Measurements from ENCODE around the gene ADGRA3.

The ADGRA3 gene

DNA sequence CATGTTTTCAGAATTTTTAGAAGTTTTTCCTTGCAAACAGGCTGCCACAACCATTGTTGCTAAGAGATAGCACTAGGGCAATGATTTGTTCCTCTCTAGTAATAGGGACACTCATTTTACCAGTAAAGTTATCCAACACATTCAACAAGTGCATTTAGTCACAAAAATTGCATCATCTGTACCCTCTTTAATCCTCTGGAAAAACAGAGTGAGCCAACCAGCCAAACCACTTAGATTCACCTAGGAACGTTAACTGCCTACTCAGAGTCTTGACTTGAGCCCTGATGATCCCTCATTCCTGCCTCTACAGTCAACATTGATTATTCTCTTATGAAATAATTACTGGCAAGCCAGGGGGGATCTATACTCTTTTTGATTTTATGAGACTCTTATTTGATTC lies 17.0 kb upstream of the ADGRA3 start:
- Histone ChIP-seq H3K36me3 (no peaks in the 10 kb centered on the region), H3K27ac (no peak overlapping the region), H3K4me2 (no peak overlapping the region), H3K9ac (no peak overlapping the region), H3K4me3 (no peak overlapping the region), H3K9me3 (peaks cover 31% of the 10 kb centered on the region), H3K4me1 (no peaks in the 10 kb centered on the region), H4K20me1 (no peaks in the 10 kb centered on the region), H3K27me3 (no peaks in the 10 kb centered on the region)
- no peak for TF ChIP-seq Cebpa-rat (IDR thresholded peaks at IDR 0.05)

DNA sequence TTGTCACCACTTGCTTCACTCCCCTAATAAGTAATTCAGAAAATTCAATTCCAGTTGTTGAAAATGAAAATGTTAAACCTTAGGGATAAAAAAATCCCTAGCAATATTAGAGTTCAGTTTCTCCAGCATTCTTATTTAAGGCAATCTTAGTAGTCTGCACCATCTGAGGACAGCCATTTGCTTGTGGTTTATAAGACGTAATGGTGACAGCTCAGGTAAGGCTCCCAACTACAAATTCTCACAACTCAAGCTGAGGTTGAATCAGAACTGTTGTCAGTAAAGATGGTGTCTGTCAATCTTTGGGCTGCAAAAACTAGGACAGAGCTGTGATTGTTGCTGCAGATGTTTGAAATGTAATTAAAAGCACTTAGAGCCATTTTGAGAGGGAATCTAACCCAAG lies 16.3 kb upstream of the ADGRA3 start:
- Histone ChIP-seq H3K9me3 (peaks cover 31% of the 10 kb centered on the region), H3K4me3 (no peak overlapping the region), H3K27me3 (no peaks in the 10 kb centered on the region), H3K4me1 (no peaks in the 10 kb centered on the region), H4K20me1 (no peaks in the 10 kb centered on the region), H3K9ac (no peak overlapping the region), H3K4me2 (no peak overlapping the region), H3K27ac (no peak overlapping the region), H3K36me3 (no peaks in the 10 kb centered on the region)
- TF ChIP-seq Cebpa-rat (IDR thresholded peaks at IDR 0.05): no peak

DNA sequence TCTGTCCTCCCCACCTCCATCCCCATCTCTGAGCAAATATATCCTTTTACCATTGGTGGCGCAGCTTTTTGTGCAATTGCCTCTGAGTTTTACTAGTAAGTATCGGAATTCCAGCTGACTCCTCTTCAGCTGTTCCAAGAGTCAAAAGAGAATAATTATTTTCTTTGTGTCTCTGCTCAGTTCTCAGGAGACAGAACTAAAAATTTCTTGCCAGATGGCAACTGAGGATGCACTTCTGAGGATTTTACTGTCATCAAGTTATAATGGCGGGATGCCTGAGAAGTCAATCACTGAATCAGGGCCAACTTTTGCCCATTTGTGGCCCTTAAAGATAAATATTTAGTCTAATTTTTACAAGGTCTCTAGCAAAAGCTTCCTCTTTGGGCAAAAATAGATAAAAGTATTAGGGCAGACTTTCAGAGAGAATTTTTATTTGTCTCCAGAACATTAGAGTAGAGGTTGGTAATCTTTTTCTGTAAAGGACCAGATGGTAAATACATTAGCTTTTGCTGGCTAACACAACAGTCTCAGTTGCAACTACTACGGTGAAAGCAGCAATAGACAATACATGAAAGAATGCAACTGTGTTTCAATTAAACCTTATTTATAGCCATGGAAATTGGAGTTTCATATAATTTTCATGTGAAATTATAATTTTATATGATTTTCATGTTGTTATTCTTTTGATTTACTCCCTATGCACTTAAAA lies 15.6 kb upstream of the ADGRA3 start:
- H3K4me3 ChIP-seq: no peak overlapping the region
- H3K27ac ChIP-seq: no peak overlapping the region
- H3K27me3 ChIP-seq: no peaks in the 10 kb centered on the region
- no peaks in the 10 kb centered on the region for H4K20me1 ChIP-seq
- H3K9me3 ChIP-seq: peaks cover 31% of the 10 kb centered on the region
- no peaks in the 10 kb centered on the region for H3K36me3 ChIP-seq
- TF ChIP-seq Cebpa-rat (IDR thresholded peaks at IDR 0.05): no peak
- no peak overlapping the region for H3K4me2 ChIP-seq
- no peak overlapping the region for H3K9ac ChIP-seq
- H3K4me1 ChIP-seq: no peaks in the 10 kb centered on the region

DNA sequence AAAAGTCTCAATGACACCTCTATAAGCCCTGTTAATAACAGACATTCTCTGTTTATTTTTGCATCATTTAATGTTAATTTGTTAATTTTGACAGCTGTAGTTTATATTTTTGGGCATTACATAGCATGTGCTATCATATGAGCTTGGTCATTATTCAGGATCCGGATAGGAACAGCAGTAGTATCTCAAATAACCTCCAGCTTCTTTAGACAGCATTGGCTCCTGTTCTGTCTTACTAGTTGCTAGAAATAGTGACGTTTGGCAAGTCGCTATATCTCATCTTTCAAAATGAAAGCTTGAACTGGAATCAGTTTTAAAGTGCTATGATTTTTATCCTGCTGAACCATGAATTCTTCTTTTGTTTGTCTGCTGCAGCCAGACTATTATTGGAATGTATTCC lies 9.0 kb upstream of the ADGRA3 start:
- Histone ChIP-seq H3K36me3 (no peaks in the 10 kb centered on the region), H3K9ac (no peak overlapping the region), H3K9me3 (no peaks in the 10 kb centered on the region), H3K4me1 (no peaks in the 10 kb centered on the region), H3K4me2 (no peak overlapping the region), H4K20me1 (no peaks in the 10 kb centered on the region), H3K27ac (no peak overlapping the region), H3K4me3 (no peak overlapping the region), H3K27me3 (no peaks in the 10 kb centered on the region)
- TF ChIP-seq Cebpa-rat (IDR thresholded peaks at IDR 0.05): no peak

DNA sequence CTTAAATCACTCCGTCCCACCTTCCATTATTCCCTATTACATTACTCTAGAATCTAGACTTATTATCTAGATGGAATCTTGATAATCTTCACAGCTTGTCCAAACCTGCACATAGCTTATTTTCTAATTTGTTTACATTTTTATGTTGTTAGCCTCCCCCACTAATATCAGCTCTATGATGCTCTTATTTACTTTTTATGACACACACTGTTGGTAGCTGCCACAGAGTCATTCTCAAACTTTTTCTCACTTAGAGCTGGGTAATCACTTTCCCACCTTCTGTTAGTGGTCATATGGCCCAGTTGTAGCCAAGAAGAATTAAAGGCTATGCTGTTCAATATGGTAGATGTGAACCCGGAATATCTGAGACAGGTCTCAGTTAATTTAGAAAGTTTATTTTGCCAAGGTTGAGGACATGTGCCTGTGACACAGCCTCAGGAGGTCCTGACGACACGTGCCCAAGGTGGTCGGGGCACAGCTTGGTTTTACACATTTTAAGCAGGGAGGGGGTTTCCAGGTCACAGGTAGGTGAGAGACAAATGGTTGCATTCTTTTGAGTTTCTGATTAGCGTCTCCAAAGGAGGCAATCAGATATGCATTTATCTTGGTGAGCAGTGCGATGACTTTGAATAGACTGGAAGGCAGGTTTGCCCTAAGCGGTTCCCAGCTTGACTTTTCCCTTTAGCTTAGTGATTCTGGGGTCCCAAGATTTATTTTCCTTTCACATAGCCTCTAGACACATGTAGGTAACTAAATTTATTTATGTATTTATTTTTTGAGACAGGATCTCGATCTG lies 7.0 kb upstream of the ADGRA3 start:
- 0 out of 2 replicates have a peak, but pooled peaks cover 4% of the 10 kb centered on the region for H3K4me1 ChIP-seq
- no peak overlapping the region for H3K4me3 ChIP-seq

DNA sequence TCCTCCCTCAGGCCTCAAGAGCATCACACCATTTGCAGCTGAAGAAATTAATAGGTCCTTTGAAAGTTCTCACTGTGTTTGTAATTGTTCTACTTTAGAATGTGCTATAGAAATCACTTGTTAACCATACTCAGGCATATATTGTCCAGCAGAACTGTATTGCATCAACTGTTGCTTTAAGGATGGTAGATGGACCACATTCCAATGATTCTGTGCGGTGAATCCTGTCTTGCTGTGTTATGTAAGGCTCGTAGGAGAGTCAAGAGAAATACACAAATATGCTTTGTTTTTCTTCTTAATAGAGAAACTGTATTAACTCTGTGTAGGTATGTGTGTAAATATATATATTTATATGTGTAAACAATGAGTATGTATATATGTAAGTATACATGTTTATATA lies 6.3 kb upstream of the ADGRA3 start:
- H3K36me3 ChIP-seq: no peaks in the 10 kb centered on the region
- no peak for TF ChIP-seq Cebpa-rat (IDR thresholded peaks at IDR 0.05)
- H3K4me1 ChIP-seq: 0 out of 2 replicates have a peak, but pooled peaks cover 4% of the 10 kb centered on the region
- H3K9me3 ChIP-seq: no peaks in the 10 kb centered on the region
- no peak overlapping the region for H3K9ac ChIP-seq
- no peak overlapping the region for H3K27ac ChIP-seq
- H3K4me2 ChIP-seq: no peak overlapping the region
- no peaks in the 10 kb centered on the region for H4K20me1 ChIP-seq
- H3K27me3 ChIP-seq: no peaks in the 10 kb centered on the region
- no peak overlapping the region for H3K4me3 ChIP-seq

More for the DNA sequence above, 7.0 kb upstream of the ADGRA3 start:
- Histone ChIP-seq H3K9ac (no peak overlapping the region), H4K20me1 (no peaks in the 10 kb centered on the region), H3K4me2 (no peak overlapping the region), H3K27ac (no peak overlapping the region), H3K27me3 (no peaks in the 10 kb centered on the region), H3K9me3 (no peaks in the 10 kb centered on the region), H3K36me3 (no peaks in the 10 kb centered on the region)
- no peak for TF ChIP-seq Cebpa-rat (IDR thresholded peaks at IDR 0.05)

DNA sequence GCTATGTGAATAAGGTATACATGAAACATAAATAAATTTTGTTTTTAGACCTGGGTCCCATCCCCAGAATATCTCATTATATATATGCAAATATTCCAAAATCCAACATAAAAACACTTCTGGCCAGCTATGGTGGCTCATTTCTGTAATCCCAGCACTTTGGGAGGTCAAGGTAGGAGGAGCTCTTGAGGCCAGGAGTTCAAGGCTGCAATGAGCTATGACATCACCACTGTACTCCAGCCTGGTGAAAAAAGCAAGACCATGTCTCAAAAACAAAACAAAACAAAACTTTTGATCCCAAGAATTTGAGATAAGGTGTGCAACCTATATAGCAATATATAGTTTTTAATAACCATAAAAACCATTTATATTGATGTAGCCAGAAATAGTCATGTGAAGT lies 5.4 kb upstream of the ADGRA3 start:
- no peaks in the 10 kb centered on the region for H3K9me3 ChIP-seq
- no peaks in the 10 kb centered on the region for H3K36me3 ChIP-seq
- no peak overlapping the region for H3K4me2 ChIP-seq
- H3K4me1 ChIP-seq: 0 out of 2 replicates have a peak, but pooled peaks cover 4% of the 10 kb centered on the region
- TF ChIP-seq Cebpa-rat (IDR thresholded peaks at IDR 0.05): no peak
- H3K9ac ChIP-seq: no peak overlapping the region
- H4K20me1 ChIP-seq: no peaks in the 10 kb centered on the region
- H3K4me3 ChIP-seq: no peak overlapping the region
- no peaks in the 10 kb centered on the region for H3K27me3 ChIP-seq
- no peak overlapping the region for H3K27ac ChIP-seq

DNA sequence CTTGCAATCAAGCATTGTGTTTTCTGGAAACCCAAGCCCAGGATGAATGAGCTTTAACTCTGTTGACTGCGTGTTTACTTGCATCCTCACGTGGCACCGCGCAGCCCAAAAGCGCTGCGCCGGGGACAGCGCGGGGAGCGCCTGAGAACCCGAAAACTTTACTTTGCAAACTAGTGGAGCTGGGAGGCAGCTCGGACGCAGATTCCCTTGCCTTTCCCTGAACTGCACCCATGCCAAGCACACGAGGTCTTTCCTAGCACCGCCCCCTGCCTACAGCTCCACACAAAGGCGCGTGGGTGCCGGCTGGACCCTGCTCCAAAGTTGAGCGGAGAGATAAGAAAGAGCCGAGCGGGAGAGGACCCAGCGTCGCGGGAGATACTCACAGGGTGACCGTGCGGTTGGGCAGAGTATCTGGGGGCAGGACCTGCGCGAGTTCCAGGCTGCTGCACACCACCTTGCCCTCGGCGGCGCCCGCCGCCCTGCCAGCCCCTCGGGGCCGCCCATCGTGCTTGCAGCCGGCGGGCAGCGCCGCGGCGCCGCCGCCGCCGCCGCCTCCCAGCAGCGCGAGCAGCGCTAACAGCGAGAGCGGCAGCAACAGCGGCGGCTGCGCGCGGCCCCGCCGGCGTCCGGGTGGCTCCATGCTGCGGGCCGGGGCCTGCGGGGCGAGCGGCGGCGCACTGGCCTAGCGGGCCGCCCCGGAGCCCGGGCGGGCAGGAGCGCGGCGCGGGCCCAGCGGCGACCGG lies 550 bp downstream of the ADGRA3 start:
- peak overlapping the region; percentile 96 for H3K27ac ChIP-seq
- H3K36me3 ChIP-seq: peaks cover 16% of the 10 kb centered on the region; the same call in 1 of the 2 replicates
- H3K4me3 ChIP-seq: peak overlapping the region; percentile 88

DNA sequence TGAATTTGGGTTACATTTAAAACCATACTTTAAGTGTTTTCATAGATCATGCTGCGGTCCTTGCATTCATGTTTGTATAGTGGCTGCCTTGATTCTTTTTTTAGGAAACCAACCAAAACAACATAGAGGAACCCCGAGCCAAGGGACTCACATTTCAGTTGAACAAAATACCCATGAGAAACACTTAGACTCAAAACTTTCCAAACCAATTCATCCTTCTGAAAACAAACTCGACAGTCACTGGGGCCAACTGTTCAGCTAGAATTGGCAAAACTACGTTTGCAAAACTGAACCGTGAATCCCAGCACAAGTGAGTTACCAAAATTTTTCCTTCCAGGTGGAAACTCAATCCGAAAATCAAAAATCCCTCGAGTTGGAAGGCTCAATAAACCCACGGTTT lies 1.4 kb downstream of the ADGRA3 start:
- Histone ChIP-seq H3K4me1 (peaks cover 23% of the 10 kb centered on the region), H4K20me1 (peaks cover 32% of the 10 kb centered on the region; the same call in 1 of the 2 replicates), H3K4me2 (peak overlapping the region; percentile 74), H3K9me3 (peaks cover 19% of the 10 kb centered on the region), H3K27ac (peak overlapping the region; percentile 96), H3K9ac (peak overlapping the region; percentile 91), H3K36me3 (peaks cover 21% of the 10 kb centered on the region; the same call in 1 of the 2 replicates), H3K27me3 (no peaks in the 10 kb centered on the region), H3K4me3 (peak overlapping the region; percentile 88)
- TF ChIP-seq Cebpa-rat (IDR thresholded peaks at IDR 0.05): no peak

More for the DNA sequence above, 550 bp downstream of the ADGRA3 start:
- Histone ChIP-seq H4K20me1 (peaks cover 29% of the 10 kb centered on the region; the same call in 1 of the 2 replicates), H3K9me3 (peaks cover 11% of the 10 kb centered on the region), H3K27me3 (no peaks in the 10 kb centered on the region), H3K9ac (peak overlapping the region; percentile 91), H3K4me1 (peaks cover 23% of the 10 kb centered on the region), H3K4me2 (peak overlapping the region; percentile 74)
- no peak for TF ChIP-seq Cebpa-rat (IDR thresholded peaks at IDR 0.05)
